Endothelial cell of umbilical vein (primary cell): Measurements from ENCODE around the gene EHD3. TPM values are rescaled to one million over a fixed set of nuclear protein-coding genes. Genes with fewer than 3 reads are reported as not detected.

Experiments used
- BruUV-seq: library from RNA; stranded (reverse); fragments of 400-500 nt; replicated peaks from 2 replicates; lab custom pipeline; 2021; lab: Mats Ljungman, UMichigan
- CTCF ChIA-PET: fragments of 300-600, 350-600 bp; sonication (Branson Sonifier 250); formaldehyde crosslinking; loops from one replicate; lab custom pipeline; 2021; ENCODE audit warnings: antibody characterized with exemption, inconsistent platforms; lab: Charles Lee
- POLR2A ChIA-PET: fragments of 300-600, 350-600 bp; sonication (Branson Sonifier 250); formaldehyde crosslinking; loops from one replicate; lab custom pipeline; 2021; ENCODE audit warnings: antibody characterized with exemption, inconsistent platforms; lab: Charles Lee
- DNase-seq: peaks from one replicate; pipeline ENCODE4 v3.0.0-alpha.2; 2011; ENCODE audit warnings: low read depth, low spot score
- FAIRE-seq: peaks from 2 replicates; lab custom pipeline; 2011; peaks lifted over from hg19 to GRCh38; lab: Jason Lieb, UNC
- H2AFZ ChIP-seq: 2 replicates; pipeline ENCODE4 v1.6.0; 2012; ENCODE audit warnings: low read depth, low read length, control low read depth, inconsistent platforms
- H3K27ac ChIP-seq: 2 replicates; pipeline ENCODE4 v1.5.1; 2011; ENCODE audit warnings: low read depth, mild to moderate bottlenecking, control low read depth, low read length, moderate library complexity; ENCODE audit not compliant: insufficient read depth
- H3K27me3 ChIP-seq, 2 experiments: 2 replicates each; pipeline versions ENCODE4 v1.6.0 to v1.6.1; 2011; ENCODE audit warnings: low read length in 2 of 2, mixed read lengths in 1 of 2; ENCODE audit not compliant: control insufficient read depth in 2 of 2, insufficient read depth in 2 of 2
- H3K36me3 ChIP-seq, 2 experiments: 2 replicates in 1 of 2; 3 replicates in 1 of 2; pipeline ENCODE4 v1.5.1; 2011; ENCODE audit warnings: low read length in 2 of 2, mild to moderate bottlenecking in 1 of 2, moderate library complexity in 1 of 2; ENCODE audit not compliant: control insufficient read depth in 2 of 2, insufficient read depth in 2 of 2; ENCODE audit errors: extremely low read depth in 1 of 2
- H3K4me1 ChIP-seq: 3 replicates; pipeline ENCODE4 v1.5.1; 2011; ENCODE audit warnings: mild to moderate bottlenecking, low read length; ENCODE audit not compliant: control insufficient read depth, insufficient read depth; ENCODE audit errors: extremely low read depth
- H3K4me2 ChIP-seq: 2 replicates; pipeline ENCODE4 v1.6.1; 2011; ENCODE audit warnings: low read length, control low read depth, mixed read lengths; ENCODE audit not compliant: insufficient read depth
- H3K4me3 ChIP-seq, 3 experiments: fragments of 200-600 bp in 1 of 3; sonication (generic), shearing (Covaris generic) in 1 of 3; replicated peaks in 1 of 3; 2 replicates each; pipeline ENCODE4 v1.5.1; 2011 to 2016; ENCODE audit warnings: control low read depth in 3 of 3, low read length in 3 of 3, mild to moderate bottlenecking in 2 of 3, inconsistent platforms in 1 of 3, low read depth in 1 of 3, moderate library complexity in 1 of 3; ENCODE audit not compliant: insufficient read depth in 1 of 3
- H3K79me2 ChIP-seq: 2 replicates; pipeline ENCODE4 v1.6.0; 2012; ENCODE audit warnings: low read length, inconsistent platforms; ENCODE audit not compliant: control insufficient read depth, insufficient read depth
- H3K9ac ChIP-seq: replicated peaks from 2 replicates; pipeline ENCODE3; 2011; ENCODE audit warnings: low read length, control low read depth; ENCODE audit not compliant: insufficient read depth; ENCODE audit errors: extremely low read depth
- H3K9me1 ChIP-seq: replicated peaks from 3 replicates; pipeline ENCODE4 v1.6.0; 2011; ENCODE audit warnings: mild to moderate bottlenecking, low read length; ENCODE audit not compliant: control insufficient read depth, insufficient read depth; ENCODE audit errors: extremely low read depth
- H3K9me3 ChIP-seq: replicated peaks from 2 replicates; pipeline ENCODE4 v1.5.1; 2012; ENCODE audit warnings: low read length, inconsistent platforms; ENCODE audit not compliant: control insufficient read depth, insufficient read depth
- H4K20me1 ChIP-seq: replicated peaks from 2 replicates; pipeline ENCODE3; 2011; ENCODE audit warnings: mild to moderate bottlenecking, low read length; ENCODE audit not compliant: control insufficient read depth, insufficient read depth; ENCODE audit errors: extremely low read depth
- EZH2 ChIP-seq: IDR thresholded peaks from 2 replicates; pipeline ENCODE4 v1.6.1; 2012; ENCODE audit warnings: borderline replicate concordance, low read depth, mild to moderate bottlenecking, moderate library complexity, low read length, inconsistent platforms; ENCODE audit not compliant: severe bottlenecking
- FOS ChIP-seq: IDR thresholded peaks from 2 replicates; pipeline ENCODE4 v1.6.1; 2011; ENCODE audit warnings: mild to moderate bottlenecking, low read length, moderate library complexity, borderline replicate concordance; ENCODE audit not compliant: insufficient read depth
- GATA2 ChIP-seq: IDR thresholded peaks from 2 replicates; pipeline ENCODE4 v1.7.0; 2011; ENCODE audit warnings: low read depth, mild to moderate bottlenecking, moderate library complexity, mixed read lengths, low read length; ENCODE audit not compliant: insufficient read length, insufficient read depth
- JUN ChIP-seq: IDR thresholded peaks from 2 replicates; pipeline ENCODE4 v1.6.1; 2011; ENCODE audit warnings: borderline replicate concordance, low read depth; ENCODE audit not compliant: insufficient read length, insufficient read depth
- MYC ChIP-seq: IDR thresholded peaks from one replicate; pipeline ENCODE4 v1.6.1; 2011; ENCODE audit warnings: mild to moderate bottlenecking, low read depth, low read length
- POLR2A ChIP-seq: IDR thresholded peaks from 2 replicates; pipeline ENCODE4 v1.6.1; 2012; ENCODE audit warnings: low read depth, mild to moderate bottlenecking, control low read depth, low read length
- POLR2AphosphoS5 ChIP-seq: IDR thresholded peaks from 2 replicates; pipeline ENCODE4 v1.6.1; 2012; ENCODE audit warnings: low read depth, mild to moderate bottlenecking, control low read depth, low read length, moderate library complexity; ENCODE audit not compliant: insufficient read depth
- dilution Hi-C: fragments of 300-500 bp; cut with MboI; formaldehyde crosslinking; loops from one replicate; pipeline ENCODE4 v1.15.0; 2019; ENCODE audit warnings: low sequenced_read_pairs; ENCODE audit not compliant: extremely low pct_ligation_motif_present
- intact Hi-C: fragments of 100-400 bp; cut with micrococcal nuclease; formaldehyde crosslinking; loops from one replicate; pipeline ENCODE4 v1.10.0; 2022
- polyA plus RNA-seq, 4 experiments: library from polyadenylated mRNA; depleted of rRNA in 3 of 4; stranded (reverse) in 3 of 4; unstranded in 1 of 4; fragments of >200 nt; gene quantifications; 2 replicates each; pipeline versions ENCODE4 v1.2.1 to v1.2.3, GENCODE V29; 2011 to 2012; ENCODE audit warnings: missing spikeins in 1 of 4
- total RNA-seq: library from RNA; stranded (reverse); gene quantifications from 2 replicates; pipeline ENCODE4 v1.2.3, GENCODE V29; 2021
- TF ChIP-seq, protein P1 (sequence below): IDR thresholded peaks from 2 replicates; pipeline ENCODE4 v1.6.1; 2011; ENCODE audit not compliant: insufficient read depth, insufficient read length
- TF ChIP-seq, protein P2 (sequence below), 2 donors: IDR thresholded peaks; 1 replicate in 1 of 2; 2 replicates in 1 of 2; pipeline ENCODE4 v1.5.1; 2011; ENCODE audit warnings: low read length in 2 of 2, mild to moderate bottlenecking in 2 of 2, moderate library complexity in 2 of 2, control low read depth in 1 of 2, inconsistent platforms in 1 of 2, low read depth in 1 of 2; ENCODE audit not compliant: insufficient read depth in 1 of 2; ENCODE audit errors: extremely low read depth in 1 of 2

Gene EHD3
- total and polyA plus RNA-seq, 2 donors (not counting 3 experiments of a cell fraction or from before 2014, with no cell fraction given), result 6.5 to 12.1 TPM

DNA sequence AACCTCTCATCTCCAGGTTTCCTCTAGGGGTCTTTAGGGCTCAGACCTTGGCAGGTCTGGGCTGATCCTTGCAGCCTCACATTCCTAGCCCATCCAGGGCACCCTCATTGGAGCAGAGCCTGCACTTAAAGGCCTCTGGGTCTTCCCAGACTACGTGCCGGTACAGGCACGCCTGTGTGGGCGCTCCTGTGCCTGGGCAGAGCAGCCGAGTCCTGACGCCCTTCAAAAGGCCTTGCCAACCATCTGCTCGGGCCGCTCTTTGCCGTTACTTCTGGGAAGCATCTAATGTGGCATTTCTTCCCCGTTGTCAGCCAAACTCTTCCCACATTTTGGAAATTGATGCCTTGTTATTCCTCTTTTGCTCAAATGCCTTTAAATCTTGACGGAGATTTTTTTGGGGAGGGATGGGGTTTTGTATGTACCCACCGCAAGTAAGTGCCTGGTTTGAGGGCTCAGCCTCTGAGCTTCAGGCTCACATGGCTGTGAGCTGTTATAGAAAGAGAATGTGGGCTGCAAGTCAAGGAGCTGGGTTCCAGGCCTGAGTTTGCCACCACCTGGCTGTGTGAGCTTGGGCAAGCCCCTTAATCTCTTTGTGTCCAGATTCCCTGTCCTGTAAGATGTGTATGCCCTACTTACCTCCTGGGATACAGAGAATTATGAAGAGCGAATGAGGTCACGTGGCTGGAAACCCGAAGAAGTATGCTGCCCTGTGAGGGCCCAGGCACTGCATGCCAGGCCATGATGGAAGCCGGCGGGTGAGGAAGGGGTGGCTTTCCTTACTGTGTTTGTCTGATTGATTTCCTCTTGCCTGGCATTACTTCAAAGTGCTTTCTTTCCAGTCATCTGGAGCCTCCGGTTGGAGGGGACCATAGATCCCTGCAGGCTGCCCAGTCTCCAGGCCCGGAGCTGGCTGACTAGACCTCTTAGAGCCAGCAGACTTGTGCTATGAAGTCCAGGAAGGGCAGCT is 20.6 kb downstream of the EHD3 start:
- Histone ChIP-seq H3K4me1 (no peaks in the 10 kb centered on the region), H2AFZ (no peak overlapping the region), H3K9me3 (no peaks in the 10 kb centered on the region), H4K20me1 (no peaks in the 10 kb centered on the region), H3K9ac (no peak overlapping the region), H3K79me2 (no peaks in the 10 kb centered on the region), H3K27ac (no peak overlapping the region), H3K4me3 (no peak overlapping the region), H3K36me3 (no peaks in the 10 kb centered on the region), H3K27me3 (no peaks in the 10 kb centered on the region), H3K9me1 (no peaks in the 10 kb centered on the region), H3K4me2 (no peak overlapping the region)
- dilution Hi-C loops, result no loop called here
- no TSS peak for BruUV-seq
- POLR2A ChIA-PET, result no interaction called here
- intact Hi-C loops, result no loop called here
- DNase-seq (no peak), FAIRE-seq (no peak)
- no peak for TF ChIP-seq POLR2A
- TF ChIP-seq MYC, result no peak
- no peak for TF ChIP-seq GATA2
- no peak for TF ChIP-seq EZH2
- TF ChIP-seq POLR2AphosphoS5, result no peak
- TF ChIP-seq, protein P1, sequence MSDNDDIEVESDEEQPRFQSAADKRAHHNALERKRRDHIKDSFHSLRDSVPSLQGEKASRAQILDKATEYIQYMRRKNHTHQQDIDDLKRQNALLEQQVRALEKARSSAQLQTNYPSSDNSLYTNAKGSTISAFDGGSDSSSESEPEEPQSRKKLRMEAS, result no peak
- TF ChIP-seq, protein P2, sequence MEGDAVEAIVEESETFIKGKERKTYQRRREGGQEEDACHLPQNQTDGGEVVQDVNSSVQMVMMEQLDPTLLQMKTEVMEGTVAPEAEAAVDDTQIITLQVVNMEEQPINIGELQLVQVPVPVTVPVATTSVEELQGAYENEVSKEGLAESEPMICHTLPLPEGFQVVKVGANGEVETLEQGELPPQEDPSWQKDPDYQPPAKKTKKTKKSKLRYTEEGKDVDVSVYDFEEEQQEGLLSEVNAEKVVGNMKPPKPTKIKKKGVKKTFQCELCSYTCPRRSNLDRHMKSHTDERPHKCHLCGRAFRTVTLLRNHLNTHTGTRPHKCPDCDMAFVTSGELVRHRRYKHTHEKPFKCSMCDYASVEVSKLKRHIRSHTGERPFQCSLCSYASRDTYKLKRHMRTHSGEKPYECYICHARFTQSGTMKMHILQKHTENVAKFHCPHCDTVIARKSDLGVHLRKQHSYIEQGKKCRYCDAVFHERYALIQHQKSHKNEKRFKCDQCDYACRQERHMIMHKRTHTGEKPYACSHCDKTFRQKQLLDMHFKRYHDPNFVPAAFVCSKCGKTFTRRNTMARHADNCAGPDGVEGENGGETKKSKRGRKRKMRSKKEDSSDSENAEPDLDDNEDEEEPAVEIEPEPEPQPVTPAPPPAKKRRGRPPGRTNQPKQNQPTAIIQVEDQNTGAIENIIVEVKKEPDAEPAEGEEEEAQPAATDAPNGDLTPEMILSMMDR (IDR thresholded peaks at IDR 0.05; ENCODE audit: extremely low read depth in 1 of 2, insufficient read depth in 1 of 2, low read depth in 1 of 2, low read length in 2 of 2), result no peak
- TF ChIP-seq FOS, result no peak
- TF ChIP-seq JUN, result no peak
- CTCF ChIA-PET, result no interaction called here
